Vagina (tissue), 2 donors: ENCODE measurements around the gene NRBP1.

Experiments
- POLR2A ChIP-seq, 2 donors: fragments of 450-650 bp; IDR thresholded peaks; one replicate each; pipeline ENCODE4 v1.6.1; 2017; ENCODE audit warnings: antibody characterized with exemption in 2 of 2, mild to moderate bottlenecking in 2 of 2, moderate library complexity in 2 of 2
- POLR2AphosphoS5 ChIP-seq, 2 donors: sonication (generic); formaldehyde crosslinking; IDR thresholded peaks; one replicate each; pipeline ENCODE4 v1.9.0; 2017; ENCODE audit warnings: antibody characterized with exemption in 2 of 2, mild to moderate bottlenecking in 2 of 2, low read depth in 1 of 2; ENCODE audit not compliant: insufficient read depth in 1 of 2
- TF ChIP-seq, protein P1 (sequence below), 3 experiments: fragments of 450-650 bp in 2 of 3; fragments of 200-600 bp in 1 of 3; sonication (generic) in 1 of 3; IDR thresholded peaks; one replicate each; pipeline ENCODE4 v1.5.1; 2017 to 2019; ENCODE audit warnings: antibody characterized with exemption in 3 of 3, mild to moderate bottlenecking in 2 of 3, moderate library complexity in 2 of 3

DNA sequence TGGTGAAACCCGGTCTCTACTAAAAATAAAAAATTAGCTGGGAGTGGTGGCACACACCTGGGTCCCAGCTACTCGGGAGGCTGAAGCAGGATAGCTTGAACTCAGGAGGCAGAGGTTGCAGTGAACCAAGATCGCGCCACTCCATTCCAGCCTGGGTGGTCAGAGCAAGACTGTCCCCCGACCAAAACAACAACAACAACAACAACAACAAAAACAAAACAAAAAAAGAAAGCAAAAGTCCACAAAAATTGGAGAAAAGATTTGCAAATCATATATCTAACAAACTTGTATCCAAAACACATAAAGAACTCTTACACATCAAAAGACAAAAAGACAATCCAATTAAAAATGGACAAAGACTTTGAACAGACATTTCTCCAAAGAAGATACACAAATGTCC lies 29.5 kb upstream of the NRBP1 start:
- TF ChIP-seq, protein P1, sequence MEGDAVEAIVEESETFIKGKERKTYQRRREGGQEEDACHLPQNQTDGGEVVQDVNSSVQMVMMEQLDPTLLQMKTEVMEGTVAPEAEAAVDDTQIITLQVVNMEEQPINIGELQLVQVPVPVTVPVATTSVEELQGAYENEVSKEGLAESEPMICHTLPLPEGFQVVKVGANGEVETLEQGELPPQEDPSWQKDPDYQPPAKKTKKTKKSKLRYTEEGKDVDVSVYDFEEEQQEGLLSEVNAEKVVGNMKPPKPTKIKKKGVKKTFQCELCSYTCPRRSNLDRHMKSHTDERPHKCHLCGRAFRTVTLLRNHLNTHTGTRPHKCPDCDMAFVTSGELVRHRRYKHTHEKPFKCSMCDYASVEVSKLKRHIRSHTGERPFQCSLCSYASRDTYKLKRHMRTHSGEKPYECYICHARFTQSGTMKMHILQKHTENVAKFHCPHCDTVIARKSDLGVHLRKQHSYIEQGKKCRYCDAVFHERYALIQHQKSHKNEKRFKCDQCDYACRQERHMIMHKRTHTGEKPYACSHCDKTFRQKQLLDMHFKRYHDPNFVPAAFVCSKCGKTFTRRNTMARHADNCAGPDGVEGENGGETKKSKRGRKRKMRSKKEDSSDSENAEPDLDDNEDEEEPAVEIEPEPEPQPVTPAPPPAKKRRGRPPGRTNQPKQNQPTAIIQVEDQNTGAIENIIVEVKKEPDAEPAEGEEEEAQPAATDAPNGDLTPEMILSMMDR (IDR thresholded peaks at IDR 0.05), result no peak
- TF ChIP-seq POLR2A (IDR thresholded peaks at IDR 0.05) (no peak), POLR2AphosphoS5 (IDR thresholded peaks at IDR 0.05; ENCODE audit: insufficient read depth in 1 of 2, low read depth in 1 of 2) (no peak)
